ENCODE results near the gene KCMF1.

Gene KCMF1

GRCh38 chr2:85037622-85038021 lies 66.7 kb downstream of the KCMF1 start (continued):
- TF ChIP-seq ZNF426 (tag by site-specific recombination; IDR thresholded peaks at IDR 0.05) = no peak
- no peak for TF ChIP-seq ZNF785 (tag by site-specific recombination; IDR thresholded peaks at IDR 0.05)
- TF ChIP-seq ZBTB49 (tag by site-specific recombination; IDR thresholded peaks at IDR 0.05; ENCODE audit: low read depth) = no peak
- no peak for TF ChIP-seq ZSCAN30 (tag by site-specific recombination; IDR thresholded peaks at IDR 0.05)

GRCh38 chr2:85042330-85042729 lies 71.4 kb downstream of the KCMF1 start:
- POLR2A ChIA-PET = no interaction called here
- H3K36me3 ChIP-seq (ENCODE audit: control insufficient read depth in 2 of 2, insufficient read depth in 1 of 2, low read length in 2 of 2) = peaks cover 42 to 73% of the 10 kb centered on the region in 2 experiments
- CTCF ChIA-PET = no interaction called here

GRCh38 chr2:85048534-85048933 lies 77.6 kb downstream of the KCMF1 start:
- Histone ChIP-seq H3K27ac (ENCODE audit: extremely low read depth, low read depth, low read length) (no peak overlapping the region), H3K9me3 (ENCODE audit: control insufficient read depth, insufficient read depth, low read depth, low read length) (no peaks in the 10 kb centered on the region), H3K4me3 (ENCODE audit: low read depth, low read length) (no peak overlapping the region), H3K36me3 (ENCODE audit: control insufficient read depth in 2 of 2, insufficient read depth in 1 of 2, low read length in 2 of 2) (peaks cover 39 to 86% of the 10 kb centered on the region in 2 experiments), H3K4me1 (ENCODE audit: control insufficient read depth, insufficient read depth, low read length) (no peaks in the 10 kb centered on the region)
- POLR2A ChIA-PET = no interaction called here
- CTCF ChIA-PET = interaction anchor here (0.6 to 1.6 kb wide), 3 partner anchors 18 to 31 kb away, joined by 5 to 10 read pairs (median 5); no protein-coding TSS in a partner anchor
- TF ChIP-seq GLIS2 (tag by site-specific recombination; IDR thresholded peaks at IDR 0.05) = no peak
- no peak for TF ChIP-seq PRDM10 (tag by site-specific recombination; IDR thresholded peaks at IDR 0.05)
- TF ChIP-seq ZNF610 (tag by site-specific recombination; IDR thresholded peaks at IDR 0.05; ENCODE audit: borderline replicate concordance) = no peak
- no peak for TF ChIP-seq ZNF266 (tag by site-specific recombination; IDR thresholded peaks at IDR 0.05; ENCODE audit: low read depth)
- TF ChIP-seq ZNF837 (tag by site-specific recombination; IDR thresholded peaks at IDR 0.05) = no peak
- TF ChIP-seq ZNF302 (tag by site-specific recombination; IDR thresholded peaks at IDR 0.05; ENCODE audit: low read depth) = no peak
- TF ChIP-seq ZNF18 (tag by site-specific recombination; IDR thresholded peaks at IDR 0.05) = no peak
- TF ChIP-seq ZNF157 (tag by site-specific recombination; IDR thresholded peaks at IDR 0.05) = no peak

More at GRCh38 chr2:85042330-85042729, 71.4 kb downstream of the KCMF1 start:
- Histone ChIP-seq H3K9me3 (ENCODE audit: control insufficient read depth, insufficient read depth, low read depth, low read length) (no peaks in the 10 kb centered on the region), H3K4me3 (ENCODE audit: low read depth, low read length) (no peak overlapping the region), H3K4me1 (ENCODE audit: control insufficient read depth, insufficient read depth, low read length) (no peaks in the 10 kb centered on the region), H3K27ac (ENCODE audit: extremely low read depth, low read depth, low read length) (no peak overlapping the region)
- TF ChIP-seq ZNF133 (tag by site-specific recombination; IDR thresholded peaks at IDR 0.05) (no peak), HOXC10 (CRISPR knock-in tag; IDR thresholded peaks at IDR 0.05) (no peak), ZSCAN5A (tag by site-specific recombination; IDR thresholded peaks at IDR 0.05) (no peak), REST (tag by site-specific recombination; IDR thresholded peaks at IDR 0.05) (no peak), ZNF785 (tag by site-specific recombination; IDR thresholded peaks at IDR 0.05) (no peak), ZNF701 (tag by site-specific recombination; IDR thresholded peaks at IDR 0.05) (no peak), ZNF302 (tag by site-specific recombination; IDR thresholded peaks at IDR 0.05; ENCODE audit: low read depth) (no peak)
